GM18951 (cell line): Measurements from ENCODE around the gene KLHL18.
"Not testable (repeated sequence)": the region's sequence is repeated elsewhere in the genome, so short reads cannot be mapped to it uniquely, and the experiment has no call there.

Experiments
- POLR2A ChIP-seq: IDR thresholded peaks from 4 replicates; pipeline ENCODE4 v1.6.1; 2011; ENCODE audit warnings: mild to moderate bottlenecking; ENCODE audit not compliant: insufficient read length, insufficient read depth; ENCODE audit errors: extremely low read depth
- in situ Hi-C: fragments of 300-500 bp; cut with MboI; formaldehyde crosslinking; loops from one replicate; pipeline ENCODE4 v1.12.0; 2022; ENCODE audit warnings: low sequenced_read_pairs, mixed read lengths, inconsistent platforms; ENCODE audit not compliant: unreplicated experiment

The KLHL18 gene

GRCh38 chr3:47340866-47341265 lies 58.1 kb downstream of the KLHL18 start:
- TF ChIP-seq POLR2A = no peak
- in situ Hi-C loops = loop anchor here (25.0 kb wide), 1 partner anchor 629 kb away; the partner anchor contains the start of genes PRSS50 and TMIE

GRCh38 chr3:47342151-47342550 lies 59.4 kb downstream of the KLHL18 start:
- TF ChIP-seq POLR2A = no peak
- in situ Hi-C loops = loop anchor here (25.0 kb wide), 1 partner anchor 630 kb away; the partner anchor contains the start of genes PRSS50 and TMIE

- no peak for TF ChIP-seq POLR2A
- in situ Hi-C loops = loop anchor here (25.0 kb wide), 1 partner anchor 631 kb away; the partner anchor contains the start of genes PRSS50 and TMIE
Observed at GRCh38 chr3:47342812-47343211, 60.1 kb downstream of the KLHL18 start.

GRCh38 chr3:47343471-47343971 lies 60.8 kb downstream of the KLHL18 start:
- no peak for TF ChIP-seq POLR2A
- in situ Hi-C loops = loop anchor here (25.0 kb wide), 1 partner anchor 631 kb away; the partner anchor contains the start of genes PRSS50 and TMIE

- in situ Hi-C loops = loop anchor here (25.0 kb wide), 1 partner anchor 633 kb away; the partner anchor contains the start of genes PRSS50 and TMIE
- no peak for TF ChIP-seq POLR2A
Observed at GRCh38 chr3:47344971-47345370, 62.2 kb downstream of the KLHL18 start.

- in situ Hi-C loops = loop anchor here (25.0 kb wide), 1 partner anchor 635 kb away; the partner anchor contains the start of genes PRSS50 and TMIE
- no peak for TF ChIP-seq POLR2A
Observed at GRCh38 chr3:47347217-47347801, 64.6 kb downstream of the KLHL18 start.

GRCh38 chr3:47348411-47349154 lies 65.8 kb downstream of the KLHL18 start:
- no peak for TF ChIP-seq POLR2A

GRCh38 chr3:47355010-47355409 lies 72.3 kb downstream of the KLHL18 start:
- no peak for TF ChIP-seq POLR2A
- in situ Hi-C loops = no loop called here

More at GRCh38 chr3:47348411-47349154, 65.8 kb downstream of the KLHL18 start:
- in situ Hi-C loops = loop anchor here (25.0 kb wide), 1 partner anchor 636 kb away; the partner anchor contains the start of genes PRSS50 and TMIE

GRCh38 chr3:47356201-47356600 lies 73.5 kb downstream of the KLHL18 start:
- in situ Hi-C loops = no loop called here
- TF ChIP-seq POLR2A = no peak

- TF ChIP-seq POLR2A = no peak
- in situ Hi-C loops = no loop called here
Observed at GRCh38 chr3:47359323-47359722, 76.6 kb downstream of the KLHL18 start.

GRCh38 chr3:47360110-47360517 lies 77.4 kb downstream of the KLHL18 start:
- in situ Hi-C loops = not testable (repeated sequence)

- in situ Hi-C loops = no loop called here
- TF ChIP-seq POLR2A = no peak
Observed at GRCh38 chr3:47362701-47363100, 80.0 kb downstream of the KLHL18 start.
